ENCODE data around the gene PRAMEF15.
"Not testable (repeated sequence)": the region's sequence is repeated elsewhere in the genome, so short reads cannot be mapped to it uniquely, and the experiment has no call there.

The PRAMEF15 gene

GRCh38 chr1:13315281-13315680, at the start of gene PRAMEF15:
PRAMEF15 (plus strand) TSS chr1:13315581; CDS start chr1:13318408, 2,827 bp downstream.
- H3K27ac ChIP-seq (ENCODE audit: low read depth, low read length); H2AFZ ChIP-seq (ENCODE audit: low read length, unreplicated experiment); H3K4me1 ChIP-seq (ENCODE audit: control insufficient read depth, insufficient read depth, low read length, unreplicated experiment); H3K36me3 ChIP-seq (ENCODE audit: insufficient read depth, low read length); H3K79me2 ChIP-seq (ENCODE audit: control insufficient read depth, insufficient read depth, low read length, unreplicated experiment); H3K27me3 ChIP-seq (ENCODE audit: insufficient read depth, low read length); H3K4me3 ChIP-seq (ENCODE audit: low read depth, low read length): not testable (repeated sequence)

- not testable (repeated sequence) for H3K27ac ChIP-seq (ENCODE audit: low read depth, low read length); H3K4me3 ChIP-seq (ENCODE audit: low read depth, low read length); H3K36me3 ChIP-seq (ENCODE audit: insufficient read depth, low read length); H2AFZ ChIP-seq (ENCODE audit: low read length, unreplicated experiment); H3K4me1 ChIP-seq (ENCODE audit: control insufficient read depth, insufficient read depth, low read length, unreplicated experiment); H3K27me3 ChIP-seq (ENCODE audit: insufficient read depth, low read length); H3K79me2 ChIP-seq (ENCODE audit: control insufficient read depth, insufficient read depth, low read length, unreplicated experiment)
These were observed 38.4 kb upstream of the PRAMEF15 start for GRCh38 chr1:13277016-13277415.

GRCh38 chr1:13279617-13280016, 35.8 kb upstream of the PRAMEF15 start:
- not testable (repeated sequence) for H3K4me1 ChIP-seq (ENCODE audit: control insufficient read depth, insufficient read depth, low read length, unreplicated experiment); H2AFZ ChIP-seq (ENCODE audit: low read length, unreplicated experiment); H3K36me3 ChIP-seq (ENCODE audit: insufficient read depth, low read length); H3K27ac ChIP-seq (ENCODE audit: low read depth, low read length); H3K4me3 ChIP-seq (ENCODE audit: low read depth, low read length); H3K27me3 ChIP-seq (ENCODE audit: insufficient read depth, low read length); H3K79me2 ChIP-seq (ENCODE audit: control insufficient read depth, insufficient read depth, low read length, unreplicated experiment)

DNA sequence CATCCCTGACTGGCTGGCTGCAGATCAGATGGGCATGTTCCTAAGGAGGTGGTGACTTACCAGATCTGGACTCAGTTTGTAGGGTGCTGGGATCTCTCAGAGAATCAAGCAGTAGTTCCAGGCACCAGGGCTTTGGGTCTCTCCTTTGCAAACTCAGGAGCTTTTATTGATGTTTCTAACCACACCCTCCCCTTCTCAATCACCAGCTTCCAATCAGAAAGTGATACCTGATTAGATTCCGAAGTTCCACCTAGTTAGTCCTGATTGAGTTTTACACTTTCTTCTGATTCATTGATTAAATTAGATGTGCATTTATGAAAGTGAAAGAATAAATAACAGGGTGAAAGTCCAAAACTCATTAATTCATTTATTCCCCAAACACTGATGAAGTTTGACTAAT, 30.3 kb upstream of the PRAMEF15 start, which contains the start of gene PRAMEF8:
Gene PRAMEF8, minus strand, starts transcription at position 101 of the 400 bp plus-strand sequence. CDS start 1,046 bp downstream, outside the sequence.
- not testable (repeated sequence) for H3K36me3 ChIP-seq (ENCODE audit: insufficient read depth, low read length); H3K4me1 ChIP-seq (ENCODE audit: control insufficient read depth, insufficient read depth, low read length, unreplicated experiment); H3K27me3 ChIP-seq (ENCODE audit: insufficient read depth, low read length); H3K79me2 ChIP-seq (ENCODE audit: control insufficient read depth, insufficient read depth, low read length, unreplicated experiment); H3K4me3 ChIP-seq (ENCODE audit: low read depth, low read length); H3K27ac ChIP-seq (ENCODE audit: low read depth, low read length); H2AFZ ChIP-seq (ENCODE audit: low read length, unreplicated experiment)

- H3K27me3 ChIP-seq (ENCODE audit: insufficient read depth, low read length); H3K4me3 ChIP-seq (ENCODE audit: low read depth, low read length); H3K36me3 ChIP-seq (ENCODE audit: insufficient read depth, low read length); H3K79me2 ChIP-seq (ENCODE audit: control insufficient read depth, insufficient read depth, low read length, unreplicated experiment); H3K27ac ChIP-seq (ENCODE audit: low read depth, low read length); H3K4me1 ChIP-seq (ENCODE audit: control insufficient read depth, insufficient read depth, low read length, unreplicated experiment); H2AFZ ChIP-seq (ENCODE audit: low read length, unreplicated experiment): not testable (repeated sequence)
These were observed 26.4 kb upstream of the PRAMEF15 start for GRCh38 chr1:13289030-13289429.

- H3K27me3 ChIP-seq (ENCODE audit: insufficient read depth, low read length); H2AFZ ChIP-seq (ENCODE audit: low read length, unreplicated experiment); H3K36me3 ChIP-seq (ENCODE audit: insufficient read depth, low read length); H3K4me3 ChIP-seq (ENCODE audit: low read depth, low read length); H3K4me1 ChIP-seq (ENCODE audit: control insufficient read depth, insufficient read depth, low read length, unreplicated experiment); H3K79me2 ChIP-seq (ENCODE audit: control insufficient read depth, insufficient read depth, low read length, unreplicated experiment); H3K27ac ChIP-seq (ENCODE audit: low read depth, low read length): not testable (repeated sequence)
These were observed 18.0 kb upstream of the PRAMEF15 start for GRCh38 chr1:13297216-13297931.

GRCh38 chr1:13298699-13299098, 16.7 kb upstream of the PRAMEF15 start:
- not testable (repeated sequence) for H3K27me3 ChIP-seq (ENCODE audit: insufficient read depth, low read length); H3K36me3 ChIP-seq (ENCODE audit: insufficient read depth, low read length); H3K79me2 ChIP-seq (ENCODE audit: control insufficient read depth, insufficient read depth, low read length, unreplicated experiment); H3K27ac ChIP-seq (ENCODE audit: low read depth, low read length); H2AFZ ChIP-seq (ENCODE audit: low read length, unreplicated experiment); H3K4me3 ChIP-seq (ENCODE audit: low read depth, low read length); H3K4me1 ChIP-seq (ENCODE audit: control insufficient read depth, insufficient read depth, low read length, unreplicated experiment)

DNA sequence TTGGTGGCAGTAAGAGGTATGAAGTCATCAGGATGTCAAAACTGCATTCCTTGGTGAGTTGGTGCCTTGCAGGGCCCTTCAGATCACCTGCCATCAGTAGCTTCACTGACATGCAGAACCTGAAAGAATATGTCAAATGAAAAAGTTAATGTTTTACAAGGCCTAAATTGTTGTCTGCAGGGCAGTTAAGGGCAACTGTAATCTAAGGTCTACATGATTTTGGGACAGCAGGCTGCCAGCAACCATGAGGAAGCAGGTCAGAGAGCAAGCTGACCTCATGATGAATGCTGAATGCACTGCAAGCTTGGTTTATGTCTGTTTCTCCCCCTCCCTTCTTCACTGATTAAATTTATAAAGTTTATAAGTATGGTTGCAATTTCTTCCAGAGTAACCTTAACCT, 13.2 kb upstream of the PRAMEF15 start:
- H2AFZ ChIP-seq (ENCODE audit: low read length, unreplicated experiment); H3K4me3 ChIP-seq (ENCODE audit: low read depth, low read length); H3K79me2 ChIP-seq (ENCODE audit: control insufficient read depth, insufficient read depth, low read length, unreplicated experiment); H3K36me3 ChIP-seq (ENCODE audit: insufficient read depth, low read length); H3K27me3 ChIP-seq (ENCODE audit: insufficient read depth, low read length); H3K4me1 ChIP-seq (ENCODE audit: control insufficient read depth, insufficient read depth, low read length, unreplicated experiment); H3K27ac ChIP-seq (ENCODE audit: low read depth, low read length): not testable (repeated sequence)

GRCh38 chr1:13303239-13303638, 12.1 kb upstream of the PRAMEF15 start, which contains the start of gene PRAMEF33:
PRAMEF33 (plus strand) TSS chr1:13303539; CDS start chr1:13305955, 2,416 bp downstream.
- not testable (repeated sequence) for H3K27me3 ChIP-seq (ENCODE audit: insufficient read depth, low read length); H2AFZ ChIP-seq (ENCODE audit: low read length, unreplicated experiment); H3K4me1 ChIP-seq (ENCODE audit: control insufficient read depth, insufficient read depth, low read length, unreplicated experiment); H3K36me3 ChIP-seq (ENCODE audit: insufficient read depth, low read length); H3K27ac ChIP-seq (ENCODE audit: low read depth, low read length); H3K79me2 ChIP-seq (ENCODE audit: control insufficient read depth, insufficient read depth, low read length, unreplicated experiment); H3K4me3 ChIP-seq (ENCODE audit: low read depth, low read length)

DNA sequence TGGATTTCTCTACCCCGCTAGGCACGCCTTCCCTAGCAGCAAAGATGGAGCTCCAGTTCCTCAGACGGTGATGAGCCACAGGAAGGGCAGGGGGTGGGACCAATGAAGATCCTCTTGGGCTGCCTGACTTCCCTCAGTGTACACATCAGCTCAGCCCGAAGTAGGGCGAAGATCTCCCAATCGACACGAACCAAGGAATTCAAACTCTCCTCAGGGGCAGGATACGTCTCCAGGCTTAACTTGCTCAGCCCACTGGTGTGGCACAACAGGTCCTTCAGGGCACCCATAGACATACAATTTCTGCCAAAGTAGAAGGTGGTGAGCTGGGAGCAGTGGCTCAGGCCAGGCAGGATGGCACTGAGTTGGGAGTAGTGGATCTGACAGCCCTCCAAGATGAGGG, 27.1 kb downstream of the PRAMEF15 start:
- not testable (repeated sequence) for H3K4me1 ChIP-seq (ENCODE audit: control insufficient read depth, insufficient read depth, low read length, unreplicated experiment); H3K79me2 ChIP-seq (ENCODE audit: control insufficient read depth, insufficient read depth, low read length, unreplicated experiment); H3K36me3 ChIP-seq (ENCODE audit: insufficient read depth, low read length); H3K27me3 ChIP-seq (ENCODE audit: insufficient read depth, low read length); H2AFZ ChIP-seq (ENCODE audit: low read length, unreplicated experiment); H3K4me3 ChIP-seq (ENCODE audit: low read depth, low read length); H3K27ac ChIP-seq (ENCODE audit: low read depth, low read length)

- H3K36me3 ChIP-seq (ENCODE audit: insufficient read depth, low read length); H3K27ac ChIP-seq (ENCODE audit: low read depth, low read length); H3K79me2 ChIP-seq (ENCODE audit: control insufficient read depth, insufficient read depth, low read length, unreplicated experiment); H2AFZ ChIP-seq (ENCODE audit: low read length, unreplicated experiment); H3K4me3 ChIP-seq (ENCODE audit: low read depth, low read length); H3K27me3 ChIP-seq (ENCODE audit: insufficient read depth, low read length); H3K4me1 ChIP-seq (ENCODE audit: control insufficient read depth, insufficient read depth, low read length, unreplicated experiment): not testable (repeated sequence)
These were observed 31.7 kb downstream of the PRAMEF15 start, which contains the start of gene PRAMEF14 for GRCh38 chr1:13347034-13347433. PRAMEF14 (minus strand) TSS chr1:13347134; CDS start chr1:13345314, 1,820 bp downstream.

All from ACC112 (cell line).